Fibroblast of mammary gland (primary cell): ENCODE measurements around the gene ENPP3.

Experiments used
- DNase-seq: peaks from one replicate; pipeline ENCODE4 v3.0.0-alpha.2; 2010; ENCODE audit warnings: low read depth
- H3K4me3 ChIP-seq: 2 replicates; pipeline ENCODE4 v1.5.1; 2011; ENCODE audit warnings: low read depth, mild to moderate bottlenecking, low read length, moderate library complexity; ENCODE audit not compliant: control insufficient read depth
- CTCF ChIP-seq: conservative IDR thresholded peaks from 2 replicates; pipeline ENCODE4 v1.5.1; 2011; ENCODE audit warnings: low read depth, low read length, inconsistent platforms; ENCODE audit not compliant: control insufficient read depth, insufficient read depth

ENPP3 gene

DNA sequence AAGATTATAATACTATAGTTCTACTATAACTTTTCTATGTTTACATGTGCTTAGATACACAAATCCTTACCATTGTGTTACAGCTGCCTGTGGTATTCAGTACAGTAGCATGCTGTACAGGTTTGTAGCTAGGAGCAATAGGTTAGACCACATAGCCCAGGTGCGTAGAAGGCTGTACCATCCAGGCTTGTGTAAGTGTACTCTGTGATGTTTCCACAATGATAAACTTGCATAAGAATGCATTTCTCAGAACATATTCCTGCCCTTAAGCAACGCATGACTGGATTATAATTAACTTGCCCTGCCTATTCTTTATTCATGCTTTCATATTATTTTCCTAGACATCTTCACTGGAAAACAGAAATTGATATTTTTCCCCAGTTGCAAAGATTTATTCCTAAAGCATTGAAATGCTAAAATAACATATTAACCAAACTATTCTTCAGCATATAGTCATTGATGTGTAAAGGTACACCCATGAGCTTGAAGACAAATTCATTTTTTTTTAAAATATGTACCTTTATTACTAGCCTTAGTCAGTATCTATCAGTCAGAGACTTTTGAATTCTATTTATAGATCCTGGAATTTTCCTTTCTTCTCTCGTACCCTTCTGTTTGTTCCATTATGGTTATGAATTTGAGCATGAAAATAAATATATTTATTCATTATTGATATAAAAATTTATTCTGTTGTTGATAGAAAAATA is 80.9 kb downstream of the ENPP3 start:
- no peak for TF ChIP-seq CTCF
- DNase-seq = no peak
- H3K4me3 ChIP-seq = no peak overlapping the region

DNA sequence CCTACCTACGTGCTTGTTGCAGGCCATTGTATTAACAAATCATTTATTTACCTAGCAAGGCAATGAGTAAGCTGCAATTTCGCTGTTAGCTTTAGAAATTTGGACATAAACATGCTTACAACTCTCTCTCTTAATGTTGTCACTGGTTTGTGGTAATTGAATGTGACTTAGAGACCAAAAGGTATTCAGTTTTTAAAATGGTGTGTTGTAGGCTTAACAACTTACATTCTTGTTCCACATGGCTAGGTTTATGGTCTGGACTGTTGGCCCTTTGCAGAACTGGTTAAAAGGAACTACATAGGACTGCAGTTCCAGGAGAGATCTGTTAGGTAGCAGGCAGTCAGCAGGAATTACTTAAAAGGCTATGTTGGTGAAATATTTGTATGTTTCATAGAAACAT is 84.1 kb downstream of the ENPP3 start:
- TF ChIP-seq CTCF = no peak

DNA sequence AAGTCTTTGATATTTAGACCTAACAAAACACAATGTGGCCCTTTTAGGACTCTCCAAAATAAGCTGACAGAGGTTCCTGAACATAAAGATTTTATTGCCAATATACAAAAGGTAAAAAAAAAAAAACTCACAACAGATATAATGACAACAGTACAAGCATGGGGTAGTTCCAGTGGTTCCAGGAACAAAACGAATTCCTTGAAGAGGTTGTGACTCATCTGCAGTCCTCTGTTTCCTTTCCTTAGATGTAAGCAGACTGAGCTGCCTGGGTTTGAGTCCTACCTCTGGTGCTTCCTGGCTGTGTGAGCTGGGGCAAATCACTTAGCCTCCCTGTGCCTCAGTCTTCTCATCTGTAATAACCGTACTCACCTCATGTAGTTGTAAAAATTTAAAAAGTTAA is 87.0 kb downstream of the ENPP3 start:
- DNase-seq = peak; percentile 27
- H3K4me3 ChIP-seq = no peak overlapping the region
- TF ChIP-seq CTCF = no peak

More for the DNA sequence above, 84.1 kb downstream of the ENPP3 start:
- no peak overlapping the region for H3K4me3 ChIP-seq
- DNase-seq = no peak

GRCh38 chr6:131727467-131727866 is 90.4 kb downstream of the ENPP3 start:
- no peak overlapping the region for H3K4me3 ChIP-seq
- no peak for DNase-seq
- TF ChIP-seq CTCF = no peak

- H3K4me3 ChIP-seq = no peak overlapping the region
- no peak for TF ChIP-seq CTCF
- DNase-seq = no peak
These were observed 90.8 kb downstream of the ENPP3 start for GRCh38 chr6:131727868-131728267.

- H3K4me3 ChIP-seq = no peak overlapping the region
- DNase-seq = peak; percentile 24
- no peak for TF ChIP-seq CTCF
These were observed 91.3 kb downstream of the ENPP3 start for GRCh38 chr6:131728296-131728939.
